Muscle of leg (tissue), 11 donors: ENCODE data around the gene RBFOX2. TPM values are rescaled to one million over a fixed set of nuclear protein-coding genes. Genes with fewer than 3 reads are reported as not detected.
"Not testable (repeated sequence)": the region's sequence is repeated elsewhere in the genome, so short reads cannot be mapped to it uniquely, and the experiment has no call there.

ENCODE experiments used
- DNase-seq: peaks from one replicate; pipeline ENCODE4 v3.0.0; 2013
- H3K27ac ChIP-seq: one replicate; pipeline ENCODE4 v1.5.1; 2013; ENCODE audit warnings: mild to moderate bottlenecking, low read length, control low read depth
- H3K27me3 ChIP-seq: one replicate; pipeline ENCODE4 v1.6.1; 2013; ENCODE audit warnings: low read length; ENCODE audit not compliant: control insufficient read depth, insufficient read depth
- H3K36me3 ChIP-seq: one replicate; pipeline ENCODE4 v1.6.1; 2013; ENCODE audit warnings: low read length; ENCODE audit not compliant: control insufficient read depth, insufficient read depth
- H3K4me1 ChIP-seq: one replicate; pipeline ENCODE4 v1.6.1; 2013; ENCODE audit warnings: low read length; ENCODE audit not compliant: control insufficient read depth, insufficient read depth
- H3K4me3 ChIP-seq: one replicate; pipeline ENCODE4 v1.5.1; 2013; ENCODE audit warnings: low read length, control low read depth
- H3K9me3 ChIP-seq: replicated peaks from 2 replicates; pipeline ENCODE4 v1.6.1; 2013; ENCODE audit warnings: low read depth, low read length; ENCODE audit not compliant: control insufficient read depth
- WGBS: methylation state at CpG from one replicate; pipeline ENCODE4 v1.1.5; 2013; ENCODE audit warnings: missing lambda C conversion rate; ENCODE audit not compliant: insufficient coverage; 5-methylcytosine and 5-hydroxymethylcytosine counted together
- polyA plus RNA-seq, 8 donors: library from polyadenylated mRNA; unstranded; fragments of 120-200 nt; gene quantifications; one replicate each; pipeline versions ENCODE4 v1.2.1 to v1.2.3, GENCODE V29; 2013; ENCODE audit warnings: inconsistent platforms in 1 of 8, low replicate concordance in 1 of 8; ENCODE audit not compliant: insufficient read length in 8 of 8, insufficient read depth in 1 of 8
- total RNA-seq: library from RNA; stranded (reverse); fragments of 120-200 nt; gene quantifications from one replicate; pipeline ENCODE4 v1.2.4, GENCODE V29; 2013

The RBFOX2 gene
- total and polyA plus RNA-seq, 9 donors: 159 to 234 (median 197) TPM

- Histone ChIP-seq H3K9me3 (no peaks in the 10 kb centered on the region), H3K27ac (peak overlapping the region; percentile 91), H3K27me3 (no peaks in the 10 kb centered on the region), H3K4me3 (peak overlapping the region; percentile 54), H3K4me1 (peaks cover 13% of the 10 kb centered on the region), H3K36me3 (no peaks in the 10 kb centered on the region)
- peak; percentile 95 for DNase-seq
- WGBS: under 1% methylated on average over 49 of the region's 54 CpGs
Observed at GRCh38 chr22:36065775-36066544, 37.3 kb upstream of the RBFOX2 start.

- H3K9me3 ChIP-seq: no peaks in the 10 kb centered on the region
- peak overlapping the region; percentile 91 for H3K27ac ChIP-seq
- DNase-seq: no peak
- WGBS: 21% methylated on average over 5 of the region's 5 CpGs
- H3K27me3 ChIP-seq: no peaks in the 10 kb centered on the region
- no peaks in the 10 kb centered on the region for H3K36me3 ChIP-seq
- peaks cover 13% of the 10 kb centered on the region for H3K4me1 ChIP-seq
- H3K4me3 ChIP-seq: peak overlapping the region; percentile 54
Observed at GRCh38 chr22:36065462-36065774, 36.8 kb upstream of the RBFOX2 start.

GRCh38 chr22:36064358-36064757 is 35.7 kb upstream of the RBFOX2 start:
- no peaks in the 10 kb centered on the region for H3K36me3 ChIP-seq
- H3K4me1 ChIP-seq: peaks cover 13% of the 10 kb centered on the region
- H3K9me3 ChIP-seq: no peaks in the 10 kb centered on the region
- no peaks in the 10 kb centered on the region for H3K27me3 ChIP-seq
- no CpG with 5 or more reads among the region's 5 CpGs for whole genome bisulfite sequencing
- no peak for DNase-seq
- no peak overlapping the region for H3K27ac ChIP-seq
- H3K4me3 ChIP-seq: no peak overlapping the region

GRCh38 chr22:36056980-36057379 is 28.4 kb upstream of the RBFOX2 start:
- DNase-seq: no peak
- WGBS: 91% methylated on average over 1 of the region's 1 CpG
- no peaks in the 10 kb centered on the region for H3K36me3 ChIP-seq
- H3K4me3 ChIP-seq: no peak overlapping the region
- no peaks in the 10 kb centered on the region for H3K27me3 ChIP-seq
- peaks cover 16% of the 10 kb centered on the region for H3K4me1 ChIP-seq
- no peaks in the 10 kb centered on the region for H3K9me3 ChIP-seq
- H3K27ac ChIP-seq: no peak overlapping the region

- H3K4me1 ChIP-seq: peaks cover 16% of the 10 kb centered on the region
- H3K27ac ChIP-seq: peak overlapping the region; percentile 57
- H3K36me3 ChIP-seq: no peaks in the 10 kb centered on the region
- no peaks in the 10 kb centered on the region for H3K27me3 ChIP-seq
- DNase-seq: peak; percentile 51
- no peaks in the 10 kb centered on the region for H3K9me3 ChIP-seq
- 24% methylated on average over 4 of the region's 19 CpGs for WGBS
- no peak overlapping the region for H3K4me3 ChIP-seq
Observed at GRCh38 chr22:36055376-36056295, 27.0 kb upstream of the RBFOX2 start.

- not testable (repeated sequence) for H3K27me3 ChIP-seq, H3K4me3 ChIP-seq, H3K36me3 ChIP-seq, DNase-seq, H3K9me3 ChIP-seq, H3K27ac ChIP-seq
- peaks cover 19% of the 10 kb centered on the region for H3K4me1 ChIP-seq
- 87% methylated on average over 4 of the region's 10 CpGs for WGBS
Observed at GRCh38 chr22:36054446-36054845, 25.8 kb upstream of the RBFOX2 start.

GRCh38 chr22:36053242-36054147 is 24.9 kb upstream of the RBFOX2 start:
- H3K4me1 ChIP-seq: peaks cover 19% of the 10 kb centered on the region
- DNase-seq: no peak
- no peaks in the 10 kb centered on the region for H3K36me3 ChIP-seq
- no peaks in the 10 kb centered on the region for H3K9me3 ChIP-seq
- no peak overlapping the region for H3K4me3 ChIP-seq
- no peak overlapping the region for H3K27ac ChIP-seq
- WGBS: 100% methylated on average over 1 of the region's 1 CpG
- H3K27me3 ChIP-seq: no peaks in the 10 kb centered on the region

GRCh38 chr22:36052505-36052941 is 23.9 kb upstream of the RBFOX2 start:
- no peak overlapping the region for H3K4me3 ChIP-seq
- peaks cover 19% of the 10 kb centered on the region for H3K4me1 ChIP-seq
- no peak overlapping the region for H3K27ac ChIP-seq

GRCh38 chr22:36049678-36049997 is 21.0 kb upstream of the RBFOX2 start:
- peaks cover 3% of the 10 kb centered on the region for H3K4me1 ChIP-seq
- DNase-seq: no peak
- H3K36me3 ChIP-seq: no peaks in the 10 kb centered on the region
- H3K27ac ChIP-seq: no peak overlapping the region
- no peaks in the 10 kb centered on the region for H3K9me3 ChIP-seq
- no peak overlapping the region for H3K4me3 ChIP-seq
- H3K27me3 ChIP-seq: no peaks in the 10 kb centered on the region
- WGBS: 83% methylated on average over 1 of the region's 2 CpGs

More at GRCh38 chr22:36052505-36052941, 23.9 kb upstream of the RBFOX2 start:
- Histone ChIP-seq H3K9me3 (no peaks in the 10 kb centered on the region), H3K27me3 (no peaks in the 10 kb centered on the region), H3K36me3 (no peaks in the 10 kb centered on the region)
- WGBS: 75% methylated on average over 5 of the region's 5 CpGs
- no peak for DNase-seq
